Measurements from ENCODE around the gene RANBP6.

Gene RANBP6

GRCh38 chr9:6049798-6050197 lies 34.4 kb upstream of the RANBP6 start:
- peak; percentile 52 for TF ChIP-seq CTCF (conservative IDR thresholded peaks at IDR 0.05; ENCODE audit: low read depth, low read length)
- H3K4me3 ChIP-seq (ENCODE audit: low read depth, low read length): no peak overlapping the region
- peak; percentile 33 for DNase-seq (ENCODE audit: low read depth)

- DNase-seq (ENCODE audit: low read depth): no peak
- no peak overlapping the region for H3K4me3 ChIP-seq (ENCODE audit: low read depth, low read length)
- no peak for TF ChIP-seq CTCF (conservative IDR thresholded peaks at IDR 0.05; ENCODE audit: low read depth, low read length)
Observed at GRCh38 chr9:6048039-6048438, 32.6 kb upstream of the RANBP6 start.

- no peak overlapping the region for H3K4me3 ChIP-seq (ENCODE audit: low read depth, low read length)
- TF ChIP-seq CTCF (conservative IDR thresholded peaks at IDR 0.05; ENCODE audit: low read depth, low read length): no peak
- no peak for DNase-seq (ENCODE audit: low read depth)
Observed at GRCh38 chr9:6047020-6047419, 31.6 kb upstream of the RANBP6 start.

GRCh38 chr9:6045364-6045763 lies 29.9 kb upstream of the RANBP6 start:
- no peak for DNase-seq (ENCODE audit: low read depth)
- no peak for TF ChIP-seq CTCF (conservative IDR thresholded peaks at IDR 0.05; ENCODE audit: low read depth, low read length)
- H3K4me3 ChIP-seq (ENCODE audit: low read depth, low read length): no peak overlapping the region

- no peak for DNase-seq (ENCODE audit: low read depth)
- no peak for TF ChIP-seq CTCF (conservative IDR thresholded peaks at IDR 0.05; ENCODE audit: low read depth, low read length)
- no peak overlapping the region for H3K4me3 ChIP-seq (ENCODE audit: low read depth, low read length)
Observed at GRCh38 chr9:6040077-6040476, 24.7 kb upstream of the RANBP6 start.

GRCh38 chr9:6036391-6036790 lies 21.0 kb upstream of the RANBP6 start:
- DNase-seq (ENCODE audit: low read depth): no peak
- H3K4me3 ChIP-seq (ENCODE audit: low read depth, low read length): no peak overlapping the region
- no peak for TF ChIP-seq CTCF (conservative IDR thresholded peaks at IDR 0.05; ENCODE audit: low read depth, low read length)

GRCh38 chr9:6034954-6035353 lies 19.5 kb upstream of the RANBP6 start:
- DNase-seq (ENCODE audit: low read depth): no peak
- H3K4me3 ChIP-seq (ENCODE audit: low read depth, low read length): no peak overlapping the region
- TF ChIP-seq CTCF (conservative IDR thresholded peaks at IDR 0.05; ENCODE audit: low read depth, low read length): no peak

All from choroid plexus epithelial cell (primary cell).